Astrocyte (in vitro differentiated cells and primary cell): ENCODE data around the gene PRKACA. TPM values are rescaled to one million over a fixed set of nuclear protein-coding genes. Genes with fewer than 3 reads are reported as not detected.
A peak's percentile ranks its signal among the peaks of the same experiment; 100 is the strongest.

Experiments
- DNase-seq: peaks from one replicate; pipeline ENCODE4 v3.0.0-alpha.2; 2010; ENCODE audit warnings: low read depth
- FAIRE-seq: peaks from 2 replicates; lab custom pipeline; 2011; peaks lifted over from hg19 to GRCh38; lab: Jason Lieb, UNC
- H2AFZ ChIP-seq: 2 replicates; pipeline ENCODE4 v1.6.0; 2012; ENCODE audit warnings: low read depth, low read length, inconsistent platforms
- H3K27ac ChIP-seq: 2 replicates; pipeline ENCODE4 v1.5.1; 2011; ENCODE audit warnings: low read depth, low read length, inconsistent platforms
- H3K27me3 ChIP-seq: 2 replicates; pipeline ENCODE4 v1.6.0; 2011; ENCODE audit warnings: low read length, inconsistent platforms; ENCODE audit not compliant: insufficient read depth
- H3K36me3 ChIP-seq: 2 replicates; pipeline ENCODE4 v1.5.1; 2011; ENCODE audit warnings: low read length, inconsistent platforms; ENCODE audit not compliant: insufficient read depth
- H3K4me1 ChIP-seq: 2 replicates; pipeline ENCODE4 v1.5.1; 2011; ENCODE audit warnings: low read length, inconsistent platforms; ENCODE audit not compliant: insufficient read depth
- H3K4me2 ChIP-seq: 2 replicates; pipeline ENCODE4 v1.6.0; 2012; ENCODE audit warnings: low read length, inconsistent platforms
- H3K4me3 ChIP-seq: 2 replicates; pipeline ENCODE4 v1.5.1; 2011; ENCODE audit warnings: low read depth, mild to moderate bottlenecking, low read length, inconsistent platforms; ENCODE audit not compliant: insufficient read depth
- H3K79me2 ChIP-seq: 2 replicates; pipeline ENCODE4 v1.6.0; 2012; ENCODE audit warnings: mild to moderate bottlenecking, low read length, inconsistent platforms; ENCODE audit not compliant: insufficient read depth
- H3K9ac ChIP-seq: 2 replicates; pipeline ENCODE4 v1.6.0; 2012; ENCODE audit warnings: mild to moderate bottlenecking, low read length, inconsistent platforms
- H3K9me3 ChIP-seq: 2 replicates; pipeline ENCODE4 v1.5.1; 2012; ENCODE audit warnings: low read depth, mild to moderate bottlenecking, low read length, inconsistent platforms; ENCODE audit not compliant: insufficient read depth
- H4K20me1 ChIP-seq: 2 replicates; pipeline ENCODE4 v1.6.0; 2012; ENCODE audit warnings: low read length, inconsistent platforms; ENCODE audit not compliant: insufficient read depth
- H3K27ac Mint-ChIP-seq: one replicate; pipeline ENCODE4 v1.8.0; 2021; ENCODE audit warnings: mild to moderate bottlenecking, mixed read lengths; ENCODE audit not compliant: unreplicated experiment
- H3K27me3 Mint-ChIP-seq: one replicate; pipeline ENCODE4 v1.8.0; 2021; ENCODE audit warnings: low read depth, mixed read lengths; ENCODE audit not compliant: unreplicated experiment
- H3K36me3 Mint-ChIP-seq: one replicate; pipeline ENCODE4 v1.8.0; 2021; ENCODE audit warnings: low read depth, mixed read lengths; ENCODE audit not compliant: unreplicated experiment
- H3K4me1 Mint-ChIP-seq: one replicate; pipeline ENCODE4 v1.8.0; 2021; ENCODE audit warnings: low read depth, mixed read lengths; ENCODE audit not compliant: unreplicated experiment
- H3K4me3 Mint-ChIP-seq: one replicate; pipeline ENCODE4 v1.8.0; 2021; ENCODE audit warnings: mild to moderate bottlenecking, moderate library complexity, mixed read lengths; ENCODE audit not compliant: unreplicated experiment
- H3K9me3 Mint-ChIP-seq: one replicate; pipeline ENCODE4 v1.8.0; 2021; ENCODE audit warnings: mild to moderate bottlenecking, mixed read lengths; ENCODE audit not compliant: unreplicated experiment
- CTCF ChIP-seq: IDR thresholded peaks from 2 replicates; pipeline ENCODE4 v1.5.1; 2011; ENCODE audit warnings: low read depth, mild to moderate bottlenecking, inconsistent platforms, low read length, moderate library complexity; ENCODE audit not compliant: insufficient read depth
- EZH2 ChIP-seq: IDR thresholded peaks from 2 replicates; pipeline ENCODE4 v1.6.1; 2012; ENCODE audit warnings: mild to moderate bottlenecking, low read length, inconsistent platforms; ENCODE audit not compliant: insufficient read depth
- total RNA-seq: library from RNA; stranded (reverse); gene quantifications from 2 replicates; pipeline ENCODE4 v1.2.1, GENCODE V29; 2021

The PRKACA gene
- total RNA-seq, 1 donor from 2014 or later: 80.5 TPM

- H3K27me3 Mint-ChIP-seq: peaks cover 8% of the 10 kb centered on the region
- H3K27ac Mint-ChIP-seq: no peak within 1 kb of the TSS
- TF ChIP-seq CTCF (no peak), EZH2 (no peak)
- DNase-seq (peak; percentile 40), FAIRE-seq (no peak)
- Histone ChIP-seq H3K27ac (no peak within 1 kb of the TSS), H3K4me3 (peak within 1 kb of the TSS; percentile 59), H3K36me3 (no peaks in the 10 kb centered on the region), H3K79me2 (no peaks in the 10 kb centered on the region), H3K9ac (peak within 1 kb of the TSS; percentile 65), H3K9me3 (no peaks in the 10 kb centered on the region), H3K27me3 (no peaks in the 10 kb centered on the region), H4K20me1 (no peaks in the 10 kb centered on the region), H3K4me2 (peak within 1 kb of the TSS; percentile 94), H3K4me1 (peaks cover 19% of the 10 kb centered on the region), H2AFZ (peak within 1 kb of the TSS; percentile 85)
- peaks cover 8% of the 10 kb centered on the region for H3K4me1 Mint-ChIP-seq
- peaks cover 4% of the 10 kb centered on the region for H3K36me3 Mint-ChIP-seq
- peaks cover 1% of the 10 kb centered on the region for H3K9me3 Mint-ChIP-seq
- H3K4me3 Mint-ChIP-seq: peak within 1 kb of the TSS; percentile 90
These were observed 44.9 kb downstream of the PRKACA start, which contains the start of gene MISP3 for GRCh38 chr19:14072535-14073260. MISP3 (plus strand) TSS chr19:14072786; CDS start chr19:14073310, 524 bp downstream.

DNA sequence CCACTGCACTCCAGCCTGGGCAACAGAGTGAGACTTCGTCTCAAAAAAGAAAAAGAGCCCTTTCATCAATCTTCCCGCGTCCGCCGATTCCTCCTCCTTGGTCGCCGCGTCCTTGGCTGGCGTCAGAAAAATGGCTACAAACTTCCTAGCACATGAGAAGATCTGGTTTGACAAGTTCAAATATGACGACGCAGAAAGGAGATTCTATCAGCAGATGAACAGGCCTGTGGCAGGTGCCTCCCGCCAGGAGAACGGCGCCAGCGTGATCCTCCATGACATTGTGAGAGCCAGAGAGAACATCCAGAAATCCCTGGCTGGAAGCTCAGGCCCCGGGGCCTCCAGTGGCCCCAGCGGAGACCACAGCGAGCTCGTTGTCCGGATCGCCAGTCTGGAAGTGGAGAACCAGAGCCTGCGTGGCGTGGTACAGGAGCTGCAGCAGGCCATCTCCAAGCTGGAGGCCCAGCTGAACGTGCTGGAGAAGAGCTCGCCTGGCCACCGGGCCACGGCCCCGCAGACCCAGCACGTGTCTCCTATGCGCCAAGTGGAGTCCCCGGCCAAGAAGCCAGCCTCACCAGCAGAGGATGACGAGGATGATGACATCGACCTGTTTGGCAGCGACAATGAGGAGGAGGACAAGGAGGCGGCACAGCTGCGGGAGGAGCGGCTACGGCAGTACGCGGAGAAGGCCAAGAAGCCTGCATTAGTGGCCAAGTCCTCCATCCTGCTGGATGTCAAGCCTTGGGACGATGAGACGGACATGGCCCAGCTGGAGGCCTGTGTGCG, 47.1 kb downstream of the PRKACA start:
- no peaks in the 10 kb centered on the region for H3K79me2 ChIP-seq
- no peak overlapping the region for H2AFZ ChIP-seq
- DNase-seq (no peak), FAIRE-seq (no peak)
- TF ChIP-seq CTCF (no peak), EZH2 (no peak)
- no peaks in the 10 kb centered on the region for H3K9me3 ChIP-seq
- H3K36me3 Mint-ChIP-seq: no peaks in the 10 kb centered on the region
- no peak overlapping the region for H3K4me2 ChIP-seq
- no peak overlapping the region for H3K27ac Mint-ChIP-seq
- no peak overlapping the region for H3K4me3 ChIP-seq
- H3K4me1 ChIP-seq: peaks cover 19% of the 10 kb centered on the region
- no peak overlapping the region for H3K27ac ChIP-seq
- peaks cover 8% of the 10 kb centered on the region for H3K27me3 Mint-ChIP-seq
- H3K4me1 Mint-ChIP-seq: peaks cover 8% of the 10 kb centered on the region
- H3K36me3 ChIP-seq: no peaks in the 10 kb centered on the region
- peaks cover 1% of the 10 kb centered on the region for H3K9me3 Mint-ChIP-seq
- no peaks in the 10 kb centered on the region for H4K20me1 ChIP-seq
- H3K27me3 ChIP-seq: peaks cover 4% of the 10 kb centered on the region
- H3K9ac ChIP-seq: no peak overlapping the region
- H3K4me3 Mint-ChIP-seq: no peak overlapping the region
